Activated T-cell treated with anti-CD3 and anti-CD28 coated beads for 48 hours (primary cell): ENCODE data around the gene NAT14.
"Not testable (repeated sequence)": the region's sequence is repeated elsewhere in the genome, so short reads cannot be mapped to it uniquely, and the experiment has no call there.

Experiments used
- DNase-seq: peaks from one replicate; pipeline ENCODE4 v3.0.0-alpha.2; 2020; ENCODE audit warnings: low read depth

Gene NAT14

DNA sequence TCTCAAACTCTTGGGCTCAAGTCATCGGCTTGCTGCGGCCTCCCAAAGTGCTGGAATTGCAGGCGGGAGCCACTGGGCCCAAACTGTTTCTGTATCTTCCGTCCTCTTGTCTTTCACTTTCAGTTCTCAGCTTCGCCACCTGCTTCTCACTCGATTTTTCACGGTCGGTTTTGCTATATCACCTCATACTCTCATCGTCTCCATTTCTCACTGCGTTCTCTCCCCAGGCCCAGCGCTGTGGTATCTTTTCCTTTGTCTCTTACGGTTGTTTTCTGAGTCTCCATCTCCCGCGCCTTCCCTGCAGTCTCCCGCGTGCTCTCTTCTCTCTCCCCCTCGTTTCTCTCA is 18.1 kb downstream of the NAT14 start:
- no peak for DNase-seq

- DNase-seq = peak; percentile 90
These were observed 18.7 kb downstream of the NAT14 start for GRCh38 chr19:55503502-55504251.

DNA sequence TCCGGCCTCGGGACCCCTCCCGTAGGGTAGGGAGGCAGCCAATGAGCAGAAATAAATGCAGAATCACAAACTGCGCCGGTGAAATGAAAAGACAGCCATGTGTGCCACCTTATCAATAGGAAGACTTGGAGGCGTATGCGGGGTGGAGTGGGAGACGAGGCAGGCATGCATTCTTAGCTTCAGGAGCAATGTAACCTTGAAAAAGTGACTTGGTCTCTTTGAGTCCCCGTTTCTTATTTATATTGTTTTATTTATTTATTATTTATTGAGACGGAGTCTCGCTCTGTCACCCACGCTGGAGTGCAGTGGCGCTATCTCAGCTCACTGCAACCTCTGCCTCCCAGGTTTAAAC is 19.2 kb downstream of the NAT14 start:
- DNase-seq = no peak

GRCh38 chr19:55504981-55505380 is 20.0 kb downstream of the NAT14 start:
- no peak for DNase-seq

- no peak for DNase-seq
These were observed 23.1 kb downstream of the NAT14 start for GRCh38 chr19:55508120-55508519.

GRCh38 chr19:55516878-55517620 is 32.1 kb downstream of the NAT14 start:
- peak; percentile 88 for DNase-seq

GRCh38 chr19:55519451-55520311 is 34.7 kb downstream of the NAT14 start:
- no peak for DNase-seq

DNA sequence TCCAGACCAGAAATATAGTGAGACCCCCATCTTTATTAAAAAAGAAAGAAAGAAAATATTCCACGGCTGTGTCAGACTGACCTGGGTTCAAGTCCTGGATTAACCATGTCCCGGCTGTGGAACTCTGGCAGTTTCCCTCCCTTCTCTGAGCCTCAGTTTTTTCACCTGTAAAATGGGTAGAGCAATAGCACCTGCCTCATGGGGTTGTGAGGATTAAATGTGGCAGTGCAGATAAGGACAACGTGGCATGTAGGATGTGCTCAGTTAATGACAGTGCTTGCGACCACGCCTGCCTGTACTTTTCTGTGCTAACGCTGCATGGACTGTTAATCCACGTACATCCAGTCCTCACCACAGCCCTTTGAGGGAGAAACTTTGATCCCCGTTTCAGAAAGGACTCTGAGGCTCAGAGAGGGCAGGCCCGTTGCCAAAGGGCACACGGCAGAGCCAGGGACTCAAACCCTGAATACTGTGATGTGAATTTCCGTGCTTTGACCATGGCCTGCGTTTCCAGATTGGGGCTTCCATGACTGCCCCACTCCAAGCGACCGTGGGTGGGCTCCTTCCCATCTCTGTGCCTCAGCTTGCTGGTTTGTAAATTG is 35.8 kb downstream of the NAT14 start:
- no peak for DNase-seq

DNA sequence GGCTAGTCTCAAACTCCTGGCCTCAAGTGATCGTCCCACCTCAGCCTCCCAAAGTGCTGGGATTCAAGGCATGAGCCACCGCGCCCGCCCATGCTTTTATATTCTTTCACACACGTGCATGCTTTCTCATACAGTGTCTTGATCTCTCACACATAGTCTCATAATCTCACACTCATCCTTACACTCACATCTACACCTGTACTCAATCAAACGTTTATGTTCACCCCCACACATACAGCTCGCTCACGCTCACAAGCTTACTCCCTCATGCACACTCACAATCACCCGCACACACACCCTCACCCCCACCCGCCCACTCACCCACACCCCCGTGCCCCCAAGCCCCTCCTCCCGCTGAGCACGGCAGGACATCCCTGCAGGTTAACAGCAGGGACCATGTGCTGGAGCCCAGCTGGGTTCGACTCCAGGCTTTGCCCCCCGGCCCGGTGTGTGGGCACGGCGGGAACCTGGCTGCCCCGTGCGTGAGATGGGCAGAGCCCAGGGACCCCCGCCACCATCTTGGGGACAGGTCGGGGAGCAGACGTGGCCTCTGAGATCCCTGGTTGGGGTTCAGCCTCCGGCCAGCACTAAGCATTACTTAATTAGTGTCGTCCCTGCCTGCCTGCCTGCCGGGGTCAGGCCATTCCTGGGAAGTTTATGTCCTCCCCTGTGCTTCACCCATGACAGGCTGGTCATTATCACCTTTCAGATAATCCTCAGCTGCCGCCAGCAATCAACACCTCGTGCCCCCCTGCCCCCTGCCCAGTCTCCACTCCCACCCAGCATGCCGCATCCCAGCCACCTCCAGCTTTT is 40.5 kb downstream of the NAT14 start:
- DNase-seq = no peak

DNA sequence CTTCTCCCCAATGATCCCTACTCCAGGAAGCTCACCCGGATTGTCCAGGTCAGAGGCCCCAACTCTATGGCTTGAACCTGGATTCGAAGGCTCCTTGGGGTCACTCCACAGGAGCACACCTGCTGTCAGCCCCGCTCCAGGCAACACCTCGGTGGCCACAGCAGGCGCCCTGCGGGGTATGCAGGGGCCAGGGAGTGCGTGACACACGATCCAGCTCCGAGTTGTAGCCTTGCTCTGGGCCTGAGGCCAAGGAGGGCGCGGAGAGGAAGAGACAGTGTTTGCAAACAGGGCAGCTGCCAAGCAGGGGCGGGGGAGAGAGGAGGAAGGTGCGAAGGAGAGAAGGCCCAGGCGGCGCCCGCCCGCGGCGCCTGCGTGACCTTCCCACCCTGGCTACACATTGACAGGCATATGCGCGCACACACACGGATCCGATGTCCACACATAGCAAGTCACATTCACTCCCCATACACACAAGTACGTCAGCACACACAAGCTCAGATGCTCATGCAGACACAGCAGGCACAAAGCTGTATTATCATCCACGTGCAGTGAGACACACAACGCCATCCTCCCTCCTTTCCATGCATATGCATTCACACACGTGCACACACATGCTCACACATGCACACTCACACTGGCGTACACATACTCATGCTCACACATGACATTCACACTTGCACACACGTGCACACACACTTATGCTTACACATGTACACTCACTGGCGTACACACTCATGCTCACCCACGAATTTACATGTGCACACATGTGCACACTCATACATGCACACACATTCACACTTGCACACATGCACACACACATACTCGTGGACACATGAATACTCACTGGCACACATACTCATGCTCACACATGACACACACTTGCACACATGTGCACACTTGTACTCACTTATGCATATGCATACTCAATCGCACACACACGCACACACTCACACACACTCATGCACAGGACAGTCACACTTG is 41.5 kb downstream of the NAT14 start:
- no peak for DNase-seq

DNA sequence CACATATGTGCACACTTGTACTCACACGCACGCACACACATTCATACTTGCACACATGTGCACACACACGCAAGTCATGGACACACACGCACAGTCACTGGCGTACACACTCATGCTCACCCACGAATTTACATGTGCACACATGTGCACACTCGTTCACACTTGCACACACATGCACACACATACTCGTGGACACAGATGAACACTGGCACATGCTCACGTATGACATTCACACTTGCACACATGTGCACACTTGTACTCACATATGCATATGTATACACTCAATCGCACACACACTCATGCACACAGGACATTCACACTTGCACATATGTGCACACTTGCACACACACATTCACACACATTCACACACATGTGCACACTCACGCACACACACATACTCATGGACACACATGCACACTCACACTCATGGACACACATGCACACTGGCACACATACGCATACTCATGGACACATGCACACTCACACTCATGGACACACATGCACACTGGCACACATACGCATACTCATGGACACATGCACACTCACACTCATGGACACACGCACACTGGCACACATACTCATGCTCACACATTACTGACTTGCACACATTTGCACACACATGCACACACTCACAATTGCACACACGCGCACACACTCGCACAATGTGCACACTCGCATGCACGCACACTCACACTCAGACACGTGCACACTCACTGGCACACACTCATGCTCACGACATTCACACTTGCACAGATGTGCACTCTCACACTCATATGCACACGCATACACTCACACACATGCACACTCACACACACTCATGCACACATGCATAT is 42.4 kb downstream of the NAT14 start:
- no peak for DNase-seq

GRCh38 chr19:55528030-55528803 is 43.2 kb downstream of the NAT14 start:
- no peak for DNase-seq

- no peak for DNase-seq
These were observed 44.7 kb downstream of the NAT14 start for GRCh38 chr19:55529636-55530234.

DNA sequence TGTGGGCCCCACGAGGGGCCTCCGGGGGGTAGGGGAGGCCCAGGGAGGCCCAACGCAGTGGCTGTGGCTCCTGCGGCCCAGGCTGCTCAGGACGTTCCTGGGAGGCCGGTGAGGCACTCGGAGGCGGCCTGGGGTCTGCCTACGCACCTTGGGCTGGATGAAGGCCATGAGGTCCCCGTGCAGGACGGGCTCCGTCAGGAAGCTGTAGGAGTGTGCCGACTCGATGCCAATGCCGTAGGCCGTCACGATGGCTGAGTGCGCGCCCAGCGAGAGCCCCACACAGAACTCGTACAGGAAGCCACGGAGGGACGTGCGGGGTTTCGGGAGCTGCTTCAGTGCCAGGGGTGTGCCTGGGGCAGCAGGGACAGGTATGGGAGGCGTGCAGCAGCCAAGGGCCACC is 46.0 kb downstream of the NAT14 start:
- no peak for DNase-seq

- not testable (repeated sequence) for DNase-seq
These were observed 49.3 kb downstream of the NAT14 start for GRCh38 chr19:55534280-55534679.

- DNase-seq = no peak
These were observed 50.4 kb downstream of the NAT14 start for GRCh38 chr19:55535173-55535964.

- DNase-seq = no peak
These were observed 51.0 kb downstream of the NAT14 start for GRCh38 chr19:55535965-55536350.
